Measurements from ENCODE around the gene TOR1A. TPM values are rescaled to one million over a fixed set of nuclear protein-coding genes. Genes with fewer than 3 reads are reported as not detected.

Gene TOR1A
- total RNA-seq, 2 donors from 2014 or later, result 17.4 to 27.0 TPM

GRCh38 chr9:129864991-129865647 is 41.2 kb upstream of the TOR1A start:
- H3K36me3 ChIP-seq (replicated peaks in 1 of 2; ENCODE audit: insufficient read depth in 1 of 2, low read depth in 2 of 2), result peaks cover 0 to 8% of the 10 kb centered on the region in 2 donors
- no peaks in the 10 kb centered on the region for H3K9me3 ChIP-seq
- H3K4me3 ChIP-seq, result no peak overlapping the region
- H3K27me3 ChIP-seq, result no peaks in the 10 kb centered on the region
- H3K4me1 ChIP-seq, result no peaks in the 10 kb centered on the region
- no peak overlapping the region for H3K27ac ChIP-seq
- DNase-seq, result no peak
- TF ChIP-seq CTCF (IDR thresholded peaks at IDR 0.05), result no peak
- TF ChIP-seq POLR2A (IDR thresholded peaks at IDR 0.05), result no peak
- intact Hi-C loops (cut with DNase I), result no loop called here
- ATAC-seq, result no peak
- 42 to 64% methylated on average over 8 to 11 of the region's 11 CpGs for WGBS, 2 donors

GRCh38 chr9:129863059-129863690 is 39.2 kb upstream of the TOR1A start:
- H3K36me3 ChIP-seq (replicated peaks in 1 of 2; ENCODE audit: insufficient read depth in 1 of 2, low read depth in 2 of 2), result peaks cover 0 to 8% of the 10 kb centered on the region in 2 donors
- no peaks in the 10 kb centered on the region for H3K27me3 ChIP-seq
- ATAC-seq (no peak), DNase-seq (peak in 1 of 4 donors; percentile 22)
- TF ChIP-seq POLR2A (IDR thresholded peaks at IDR 0.05) (no peak), CTCF (IDR thresholded peaks at IDR 0.05) (no peak)
- WGBS, 2 donors, result 67 to 87% methylated on average over 14 of the region's 14 CpGs
- H3K27ac ChIP-seq, result no peak overlapping the region
- no peaks in the 10 kb centered on the region for H3K4me1 ChIP-seq
- no peaks in the 10 kb centered on the region for H3K9me3 ChIP-seq
- H3K4me3 ChIP-seq, result no peak overlapping the region
- intact Hi-C loops (cut with DNase I), result no loop called here

- WGBS, 2 donors, result 85 to 92% methylated on average over 11 of the region's 12 CpGs
- no peak for DNase-seq
- no peaks in the 10 kb centered on the region for H3K9me3 ChIP-seq
- no peaks in the 10 kb centered on the region for H3K27me3 ChIP-seq
- TF ChIP-seq POLR2A (IDR thresholded peaks at IDR 0.05) (no peak), CTCF (IDR thresholded peaks at IDR 0.05) (no peak)
- no peak for ATAC-seq
- intact Hi-C loops (cut with DNase I), result no loop called here
- no peak overlapping the region for H3K4me3 ChIP-seq
- no peaks in the 10 kb centered on the region for H3K4me1 ChIP-seq
- peaks cover 0 to 8% of the 10 kb centered on the region in 2 donors for H3K36me3 ChIP-seq (replicated peaks in 1 of 2; ENCODE audit: insufficient read depth in 1 of 2, low read depth in 2 of 2)
- no peak overlapping the region for H3K27ac ChIP-seq
Measured at GRCh38 chr9:129861447-129861827, 37.5 kb upstream of the TOR1A start.

GRCh38 chr9:129860653-129861446 is 36.9 kb upstream of the TOR1A start:
- no peak overlapping the region for H3K27ac ChIP-seq
- TF ChIP-seq POLR2A (IDR thresholded peaks at IDR 0.05) (no peak), CTCF (IDR thresholded peaks at IDR 0.05) (no peak)
- no peak for ATAC-seq
- intact Hi-C loops (cut with DNase I), result no loop called here
- no peak for DNase-seq
- WGBS, 2 donors, result 65 to 74% methylated on average over 10 to 11 of the region's 11 CpGs
- no peaks in the 10 kb centered on the region for H3K27me3 ChIP-seq
- H3K36me3 ChIP-seq (replicated peaks in 1 of 2; ENCODE audit: insufficient read depth in 1 of 2, low read depth in 2 of 2), result peaks cover 0 to 8% of the 10 kb centered on the region in 2 donors
- no peak overlapping the region for H3K4me3 ChIP-seq
- H3K4me1 ChIP-seq, result no peaks in the 10 kb centered on the region
- no peaks in the 10 kb centered on the region for H3K9me3 ChIP-seq
